Stimulated activated CD8-positive, alpha-beta memory T cell treated with anti-CD3 and anti-CD28 coated beads, Interleukin-15, amount 100 ng/mL, for 24 hours (primary cell): ENCODE results near the gene CAB39L.
"Not testable (repeated sequence)": the region's sequence is repeated elsewhere in the genome, so short reads cannot be mapped to it uniquely, and the experiment has no call there.

Experiments used
- DNase-seq: peaks from one replicate; pipeline ENCODE4 v3.0.0-alpha.2; 2020; ENCODE audit warnings: low read depth

Gene CAB39L

GRCh38 chr13:49347650-49348385, 96.0 kb downstream of the CAB39L start:
- DNase-seq, result no peak

GRCh38 chr13:49346460-49346859, 97.4 kb downstream of the CAB39L start:
- no peak for DNase-seq

- no peak for DNase-seq
These were observed 100.1 kb downstream of the CAB39L start for GRCh38 chr13:49343731-49344130.

GRCh38 chr13:49343255-49343654, 100.6 kb downstream of the CAB39L start:
- DNase-seq, result no peak

GRCh38 chr13:49342454-49342853, 101.4 kb downstream of the CAB39L start:
- DNase-seq, result no peak

- no peak for DNase-seq
These were observed 101.9 kb downstream of the CAB39L start for GRCh38 chr13:49341941-49342340.

- no peak for DNase-seq
These were observed 102.3 kb downstream of the CAB39L start for GRCh38 chr13:49341517-49341916.

- DNase-seq, result no peak
These were observed 103.7 kb downstream of the CAB39L start for GRCh38 chr13:49340161-49340560.

GRCh38 chr13:49336655-49337054, 107.2 kb downstream of the CAB39L start:
- DNase-seq, result no peak

GRCh38 chr13:49330546-49330864, 113.4 kb downstream of the CAB39L start:
- DNase-seq, result no peak

GRCh38 chr13:49329831-49330545, 113.9 kb downstream of the CAB39L start:
- DNase-seq, result no peak

- DNase-seq, result not testable (repeated sequence)
These were observed 116.7 kb downstream of the CAB39L start for GRCh38 chr13:49327145-49327544.

GRCh38 chr13:49326222-49326917, 117.5 kb downstream of the CAB39L start:
- DNase-seq, result no peak

GRCh38 chr13:49323344-49323743, 120.5 kb downstream of the CAB39L start:
- DNase-seq, result no peak

GRCh38 chr13:49322702-49323101, 121.2 kb downstream of the CAB39L start:
- no peak for DNase-seq

- no peak for DNase-seq
These were observed 122.9 kb downstream of the CAB39L start for GRCh38 chr13:49320975-49321374.

GRCh38 chr13:49319951-49320350, 123.9 kb downstream of the CAB39L start:
- no peak for DNase-seq

GRCh38 chr13:49319551-49319950, 124.3 kb downstream of the CAB39L start:
- no peak for DNase-seq

- DNase-seq, result no peak
These were observed 127.9 kb downstream of the CAB39L start for GRCh38 chr13:49315756-49316482.

GRCh38 chr13:49315036-49315565, 128.8 kb downstream of the CAB39L start:
- no peak for DNase-seq

- DNase-seq, result no peak
These were observed 129.5 kb downstream of the CAB39L start for GRCh38 chr13:49314344-49314882.

- no peak for DNase-seq
These were observed 132.0 kb downstream of the CAB39L start for GRCh38 chr13:49311816-49312215.
